GM23338 (cell line): Measurements from ENCODE around the gene POLR3G. TPM values are rescaled to one million over a fixed set of nuclear protein-coding genes. Genes with fewer than 3 reads are reported as not detected.

ENCODE experiments used
- ATAC-seq: fragments of 200-7000 bp; cut with Tn5 transposase; 3 replicates; pipeline ENCODE4 v1.9.1; 2020
- DNase-seq: peaks from one replicate; pipeline ENCODE4 v3.0.0-alpha.2; 2015; ENCODE audit warnings: low spot score
- H2AFZ ChIP-seq: fragments of 200-600 bp; sonication (generic); 2 replicates; pipeline ENCODE4 v1.8.0; 2016; ENCODE audit warnings: antibody characterized with exemption, mild to moderate bottlenecking, moderate library complexity
- H3F3A ChIP-seq: fragments of 200-600 bp; sonication (generic); replicated peaks from 2 replicates; pipeline ENCODE4 v1.8.0; 2017; ENCODE audit warnings: antibody characterized with exemption, mixed run types, low read depth
- H3K27ac ChIP-seq: fragments of 200-600 bp; sonication (generic); 2 replicates; pipeline ENCODE4 v1.6.1; 2016; ENCODE audit warnings: low read depth
- H3K27me3 ChIP-seq: fragments of 200-600 bp; sonication (generic); 2 replicates; pipeline ENCODE4 v1.8.0; 2016; ENCODE audit warnings: mild to moderate bottlenecking, mixed run types, moderate library complexity; ENCODE audit not compliant: insufficient read depth
- H3K36me3 ChIP-seq: fragments of 200-600 bp; sonication (generic); 2 replicates; pipeline ENCODE4 v1.8.0; 2016; ENCODE audit warnings: mild to moderate bottlenecking; ENCODE audit not compliant: insufficient read depth
- H3K4me1 ChIP-seq: fragments of 200-600 bp; sonication (generic); 2 replicates; pipeline ENCODE4 v1.8.0; 2016; ENCODE audit warnings: mild to moderate bottlenecking, moderate library complexity; ENCODE audit not compliant: insufficient read depth
- H3K4me2 ChIP-seq: fragments of 200-600 bp; sonication (generic); 2 replicates; pipeline ENCODE4 v1.7.1; 2017; ENCODE audit warnings: mixed run types
- H3K4me3 ChIP-seq: fragments of 200-600 bp; sonication (generic); 2 replicates; pipeline ENCODE4 v1.6.1; 2016; ENCODE audit warnings: mixed run types
- H3K79me2 ChIP-seq: fragments of 200-600 bp; sonication (generic); replicated peaks from 2 replicates; pipeline ENCODE4 v1.8.0; 2017; ENCODE audit warnings: mild to moderate bottlenecking; ENCODE audit not compliant: insufficient read depth
- H3K9me2 ChIP-seq: fragments of 200-600 bp; sonication (generic); 2 replicates; pipeline ENCODE4 v1.8.0; 2017; ENCODE audit not compliant: insufficient read depth
- H4K20me1 ChIP-seq: fragments of 200-600 bp; sonication (generic); replicated peaks from 2 replicates; pipeline ENCODE4 v1.8.0; 2017; ENCODE audit warnings: mild to moderate bottlenecking; ENCODE audit not compliant: insufficient read depth
- H3K27ac Mint-ChIP-seq: 2 replicates; pipeline ENCODE4 v1.8.0; 2020; ENCODE audit warnings: inconsistent platforms, mild to moderate bottlenecking, moderate library complexity, mixed read lengths
- H3K27me3 Mint-ChIP-seq: 3 replicates; pipeline ENCODE4 v1.8.0; 2022; ENCODE audit warnings: low read depth, mild to moderate bottlenecking, moderate library complexity, mixed read lengths, inconsistent platforms; ENCODE audit not compliant: insufficient read depth, poor library complexity
- H3K36me3 Mint-ChIP-seq: 3 replicates; pipeline ENCODE4 v1.8.0; 2021; ENCODE audit warnings: low read depth, mild to moderate bottlenecking, inconsistent platforms, moderate library complexity, mixed read lengths
- H3K4me1 Mint-ChIP-seq: 3 replicates; pipeline ENCODE4 v1.8.0; 2020; ENCODE audit warnings: mild to moderate bottlenecking, inconsistent platforms, mixed read lengths
- H3K4me3 Mint-ChIP-seq: 3 replicates; pipeline ENCODE4 v1.8.0; 2021; ENCODE audit warnings: moderate library complexity, mild to moderate bottlenecking, inconsistent platforms, mixed read lengths
- H3K9me3 Mint-ChIP-seq: 3 replicates; pipeline ENCODE4 v1.8.0; 2020; ENCODE audit warnings: moderate library complexity, mild to moderate bottlenecking, inconsistent platforms, mixed read lengths
- EZH2 ChIP-seq: fragments of 200-600 bp; sonication (generic); IDR thresholded peaks from one replicate; pipeline ENCODE4 v1.8.0; 2017; ENCODE audit warnings: antibody characterized with exemption, mild to moderate bottlenecking, low read depth; ENCODE audit not compliant: unreplicated experiment
- EZH2phosphoT487 ChIP-seq: fragments of 200-600 bp; sonication (generic); IDR thresholded peaks from one replicate; pipeline ENCODE4 v1.8.1; 2018; ENCODE audit warnings: antibody characterized with exemption; ENCODE audit not compliant: unreplicated experiment
- NANOG ChIP-seq: IDR thresholded peaks from 2 replicates; pipeline ENCODE4 v1.6.1; 2016; ENCODE audit warnings: antibody characterized with exemption, borderline replicate concordance
- POLR2AphosphoS5 ChIP-seq: IDR thresholded peaks from 2 replicates; pipeline ENCODE4 v1.6.1; 2016; ENCODE audit warnings: antibody characterized with exemption, low read depth
- STAT1 ChIP-seq: IDR thresholded peaks from one replicate; pipeline ENCODE4 v1.6.1; 2016; ENCODE audit warnings: antibody characterized with exemption; ENCODE audit not compliant: unreplicated experiment
- ZNF114 ChIP-seq: fragments of 250-450 bp; sonication (Bioruptor Pico); IDR thresholded peaks from 2 replicates; pipeline ENCODE4 v1.5.0; 2020; ENCODE audit warnings: mild to moderate bottlenecking, moderate library complexity
- ZNF331 ChIP-seq: fragments of 250-450 bp; sonication (Bioruptor Pico); IDR thresholded peaks from 2 replicates; pipeline ENCODE4 v1.5.0; 2020; ENCODE audit warnings: low read depth, mild to moderate bottlenecking, moderate library complexity
- polyA plus RNA-seq: library from polyadenylated mRNA; unstranded; fragments of >200 nt; fragmentation: Nextera tagmentation; extraction: Ambion mirVana; gene quantifications from 2 replicates; pipeline ENCODE4 v1.2.1, GENCODE V29; 2016
- total RNA-seq: library from RNA; depleted of rRNA; stranded (reverse); fragments of >200 nt; shearing (Covaris generic); gene quantifications from 2 replicates; pipeline ENCODE4 v1.2.3, GENCODE V29; 2014
- TF ChIP-seq, protein P1 (sequence below): fragments of 250-450 bp; sonication (Bioruptor Pico); IDR thresholded peaks from 2 replicates; pipeline ENCODE4 v1.5.0; 2020; ENCODE audit warnings: mild to moderate bottlenecking, moderate library complexity
- TF ChIP-seq, protein P2 (sequence below): IDR thresholded peaks from one replicate; pipeline ENCODE4 v1.6.1; 2018; ENCODE audit warnings: antibody characterized with exemption; ENCODE audit not compliant: unreplicated experiment
- TF ChIP-seq, protein P3 (sequence below): IDR thresholded peaks from 2 replicates; pipeline ENCODE4 v1.6.1; 2016; ENCODE audit warnings: antibody characterized with exemption

Gene POLR3G
- total and polyA plus RNA-seq, 2 experiments from 2014 or later, result 147 to 376 TPM

DNA sequence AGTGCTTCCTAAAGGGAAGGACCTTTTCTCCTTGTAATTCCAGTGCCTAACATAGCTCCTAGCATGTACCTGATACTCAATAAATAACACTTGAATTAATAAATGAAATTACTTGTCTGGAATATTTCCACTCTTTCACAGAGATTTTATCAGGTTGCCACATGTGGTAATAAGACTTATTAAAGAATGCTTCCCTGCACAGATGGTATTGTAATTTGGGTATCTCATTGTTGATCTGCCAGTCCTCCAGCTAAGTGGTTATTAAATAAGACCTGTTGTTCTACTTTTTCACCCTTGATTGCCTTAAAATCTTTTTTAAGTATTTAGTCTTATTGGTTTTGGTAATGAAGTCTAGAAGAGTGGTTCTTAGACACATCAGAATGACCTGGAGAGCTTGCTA, 37.0 kb upstream of the POLR3G start (continued):
- TF ChIP-seq, protein P1, sequence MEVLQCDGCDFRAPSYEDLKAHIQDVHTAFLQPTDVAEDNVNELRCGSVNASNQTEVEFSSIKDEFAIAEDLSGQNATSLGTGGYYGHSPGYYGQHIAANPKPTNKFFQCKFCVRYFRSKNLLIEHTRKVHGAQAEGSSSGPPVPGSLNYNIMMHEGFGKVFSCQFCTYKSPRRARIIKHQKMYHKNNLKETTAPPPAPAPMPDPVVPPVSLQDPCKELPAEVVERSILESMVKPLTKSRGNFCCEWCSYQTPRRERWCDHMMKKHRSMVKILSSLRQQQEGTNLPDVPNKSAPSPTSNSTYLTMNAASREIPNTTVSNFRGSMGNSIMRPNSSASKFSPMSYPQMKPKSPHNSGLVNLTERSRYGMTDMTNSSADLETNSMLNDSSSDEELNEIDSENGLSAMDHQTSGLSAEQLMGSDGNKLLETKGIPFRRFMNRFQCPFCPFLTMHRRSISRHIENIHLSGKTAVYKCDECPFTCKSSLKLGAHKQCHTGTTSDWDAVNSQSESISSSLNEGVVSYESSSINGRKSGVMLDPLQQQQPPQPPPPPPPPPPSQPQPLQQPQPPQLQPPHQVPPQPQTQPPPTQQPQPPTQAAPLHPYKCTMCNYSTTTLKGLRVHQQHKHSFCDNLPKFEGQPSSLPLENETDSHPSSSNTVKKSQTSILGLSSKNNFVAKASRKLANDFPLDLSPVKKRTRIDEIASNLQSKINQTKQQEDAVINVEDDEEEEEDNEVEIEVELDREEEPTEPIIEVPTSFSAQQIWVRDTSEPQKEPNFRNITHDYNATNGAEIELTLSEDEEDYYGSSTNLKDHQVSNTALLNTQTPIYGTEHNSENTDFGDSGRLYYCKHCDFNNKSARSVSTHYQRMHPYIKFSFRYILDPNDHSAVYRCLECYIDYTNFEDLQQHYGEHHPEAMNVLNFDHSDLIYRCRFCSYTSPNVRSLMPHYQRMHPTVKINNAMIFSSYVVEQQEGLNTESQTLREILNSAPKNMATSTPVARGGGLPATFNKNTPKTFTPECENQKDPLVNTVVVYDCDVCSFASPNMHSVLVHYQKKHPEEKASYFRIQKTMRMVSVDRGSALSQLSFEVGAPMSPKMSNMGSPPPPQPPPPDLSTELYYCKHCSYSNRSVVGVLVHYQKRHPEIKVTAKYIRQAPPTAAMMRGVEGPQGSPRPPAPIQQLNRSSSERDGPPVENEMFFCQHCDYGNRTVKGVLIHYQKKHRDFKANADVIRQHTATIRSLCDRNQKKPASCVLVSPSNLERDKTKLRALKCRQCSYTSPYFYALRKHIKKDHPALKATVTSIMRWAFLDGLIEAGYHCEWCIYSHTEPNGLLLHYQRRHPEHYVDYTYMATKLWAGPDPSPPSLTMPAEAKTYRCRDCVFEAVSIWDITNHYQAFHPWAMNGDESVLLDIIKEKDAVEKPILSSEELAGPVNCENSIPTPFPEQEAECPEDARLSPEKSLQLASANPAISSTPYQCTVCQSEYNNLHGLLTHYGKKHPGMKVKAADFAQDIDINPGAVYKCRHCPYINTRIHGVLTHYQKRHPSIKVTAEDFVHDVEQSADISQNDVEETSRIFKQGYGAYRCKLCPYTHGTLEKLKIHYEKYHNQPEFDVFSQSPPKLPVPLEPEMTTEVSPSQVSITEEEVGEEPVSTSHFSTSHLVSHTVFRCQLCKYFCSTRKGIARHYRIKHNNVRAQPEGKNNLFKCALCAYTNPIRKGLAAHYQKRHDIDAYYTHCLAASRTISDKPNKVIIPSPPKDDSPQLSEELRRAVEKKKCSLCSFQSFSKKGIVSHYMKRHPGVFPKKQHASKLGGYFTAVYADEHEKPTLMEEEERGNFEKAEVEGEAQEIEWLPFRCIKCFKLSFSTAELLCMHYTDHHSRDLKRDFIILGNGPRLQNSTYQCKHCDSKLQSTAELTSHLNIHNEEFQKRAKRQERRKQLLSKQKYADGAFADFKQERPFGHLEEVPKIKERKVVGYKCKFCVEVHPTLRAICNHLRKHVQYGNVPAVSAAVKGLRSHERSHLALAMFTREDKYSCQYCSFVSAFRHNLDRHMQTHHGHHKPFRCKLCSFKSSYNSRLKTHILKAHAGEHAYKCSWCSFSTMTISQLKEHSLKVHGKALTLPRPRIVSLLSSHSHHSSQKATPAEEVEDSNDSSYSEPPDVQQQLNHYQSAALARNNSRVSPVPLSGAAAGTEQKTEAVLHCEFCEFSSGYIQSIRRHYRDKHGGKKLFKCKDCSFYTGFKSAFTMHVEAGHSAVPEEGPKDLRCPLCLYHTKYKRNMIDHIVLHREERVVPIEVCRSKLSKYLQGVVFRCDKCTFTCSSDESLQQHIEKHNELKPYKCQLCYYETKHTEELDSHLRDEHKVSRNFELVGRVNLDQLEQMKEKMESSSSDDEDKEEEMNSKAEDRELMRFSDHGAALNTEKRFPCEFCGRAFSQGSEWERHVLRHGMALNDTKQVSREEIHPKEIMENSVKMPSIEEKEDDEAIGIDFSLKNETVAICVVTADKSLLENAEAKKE (CRISPR knock-in tag), result no peak
- no peak for TF ChIP-seq ZNF331
- TF ChIP-seq, protein P2, sequence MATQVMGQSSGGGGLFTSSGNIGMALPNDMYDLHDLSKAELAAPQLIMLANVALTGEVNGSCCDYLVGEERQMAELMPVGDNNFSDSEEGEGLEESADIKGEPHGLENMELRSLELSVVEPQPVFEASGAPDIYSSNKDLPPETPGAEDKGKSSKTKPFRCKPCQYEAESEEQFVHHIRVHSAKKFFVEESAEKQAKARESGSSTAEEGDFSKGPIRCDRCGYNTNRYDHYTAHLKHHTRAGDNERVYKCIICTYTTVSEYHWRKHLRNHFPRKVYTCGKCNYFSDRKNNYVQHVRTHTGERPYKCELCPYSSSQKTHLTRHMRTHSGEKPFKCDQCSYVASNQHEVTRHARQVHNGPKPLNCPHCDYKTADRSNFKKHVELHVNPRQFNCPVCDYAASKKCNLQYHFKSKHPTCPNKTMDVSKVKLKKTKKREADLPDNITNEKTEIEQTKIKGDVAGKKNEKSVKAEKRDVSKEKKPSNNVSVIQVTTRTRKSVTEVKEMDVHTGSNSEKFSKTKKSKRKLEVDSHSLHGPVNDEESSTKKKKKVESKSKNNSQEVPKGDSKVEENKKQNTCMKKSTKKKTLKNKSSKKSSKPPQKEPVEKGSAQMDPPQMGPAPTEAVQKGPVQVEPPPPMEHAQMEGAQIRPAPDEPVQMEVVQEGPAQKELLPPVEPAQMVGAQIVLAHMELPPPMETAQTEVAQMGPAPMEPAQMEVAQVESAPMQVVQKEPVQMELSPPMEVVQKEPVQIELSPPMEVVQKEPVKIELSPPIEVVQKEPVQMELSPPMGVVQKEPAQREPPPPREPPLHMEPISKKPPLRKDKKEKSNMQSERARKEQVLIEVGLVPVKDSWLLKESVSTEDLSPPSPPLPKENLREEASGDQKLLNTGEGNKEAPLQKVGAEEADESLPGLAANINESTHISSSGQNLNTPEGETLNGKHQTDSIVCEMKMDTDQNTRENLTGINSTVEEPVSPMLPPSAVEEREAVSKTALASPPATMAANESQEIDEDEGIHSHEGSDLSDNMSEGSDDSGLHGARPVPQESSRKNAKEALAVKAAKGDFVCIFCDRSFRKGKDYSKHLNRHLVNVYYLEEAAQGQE, result no peak

DNA sequence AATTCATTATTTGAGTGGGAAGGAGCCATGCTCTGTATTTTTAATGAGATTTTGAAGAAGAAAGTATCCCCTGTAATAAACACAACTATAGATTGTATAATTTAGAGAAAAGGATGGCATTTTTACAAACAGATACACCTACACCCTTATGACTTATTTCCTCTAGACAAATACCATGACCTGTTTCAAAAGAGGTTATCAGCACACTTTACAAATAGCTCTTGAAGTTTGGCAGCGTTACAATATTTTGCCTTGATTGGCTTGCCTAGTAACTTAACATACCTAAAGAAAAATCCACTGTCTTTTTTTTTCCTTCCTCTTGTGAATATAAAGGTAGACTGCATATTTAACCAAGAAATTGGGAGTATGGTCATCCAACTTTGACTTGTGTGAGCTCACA, 36.6 kb upstream of the POLR3G start:
- no peak overlapping the region for H3K27ac Mint-ChIP-seq

More for the DNA sequence above, 36.6 kb upstream of the POLR3G start:
- Histone ChIP-seq H2AFZ (no peak overlapping the region), H3K4me2 (no peak overlapping the region), H3K27ac (no peak overlapping the region), H3K79me2 (no peaks in the 10 kb centered on the region), H3K4me3 (no peak overlapping the region), H3K9me2 (no peaks in the 10 kb centered on the region), H4K20me1 (no peaks in the 10 kb centered on the region), H3K27me3 (no peaks in the 10 kb centered on the region), H3F3A (no peaks in the 10 kb centered on the region), H3K4me1 (0 out of 2 replicates have a peak, but pooled peaks cover 5% of the 10 kb centered on the region), H3K36me3 (no peaks in the 10 kb centered on the region)
- no peak for ATAC-seq
- no peaks in the 10 kb centered on the region for H3K9me3 Mint-ChIP-seq
- no peak for DNase-seq
- no peak for TF ChIP-seq EZH2phosphoT487
- TF ChIP-seq, protein P3, sequence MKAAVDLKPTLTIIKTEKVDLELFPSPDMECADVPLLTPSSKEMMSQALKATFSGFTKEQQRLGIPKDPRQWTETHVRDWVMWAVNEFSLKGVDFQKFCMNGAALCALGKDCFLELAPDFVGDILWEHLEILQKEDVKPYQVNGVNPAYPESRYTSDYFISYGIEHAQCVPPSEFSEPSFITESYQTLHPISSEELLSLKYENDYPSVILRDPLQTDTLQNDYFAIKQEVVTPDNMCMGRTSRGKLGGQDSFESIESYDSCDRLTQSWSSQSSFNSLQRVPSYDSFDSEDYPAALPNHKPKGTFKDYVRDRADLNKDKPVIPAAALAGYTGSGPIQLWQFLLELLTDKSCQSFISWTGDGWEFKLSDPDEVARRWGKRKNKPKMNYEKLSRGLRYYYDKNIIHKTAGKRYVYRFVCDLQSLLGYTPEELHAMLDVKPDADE, result no peak
- no peak for TF ChIP-seq EZH2
- TF ChIP-seq POLR2AphosphoS5, result no peak
- TF ChIP-seq NANOG, result no peak
- no peak for TF ChIP-seq ZNF114 (CRISPR knock-in tag)
- TF ChIP-seq STAT1, result no peak
- H3K4me1 Mint-ChIP-seq, result peaks cover 9% of the 10 kb centered on the region
- H3K27me3 Mint-ChIP-seq, result peaks cover 1% of the 10 kb centered on the region
- H3K4me3 Mint-ChIP-seq, result no peak overlapping the region
- no peaks in the 10 kb centered on the region for H3K36me3 Mint-ChIP-seq
